Left lung (tissue), 10 donors: ENCODE data around the gene STIM2. TPM values are rescaled to one million over a fixed set of nuclear protein-coding genes. Genes with fewer than 3 reads are reported as not detected.

Experiments
- ATAC-seq: fragments of 200-7000 bp; cut with Tn5 transposase; one replicate; pipeline ENCODE4 v1.9.1; 2020; ENCODE audit warnings: moderate library complexity
- DNase-seq, 4 donors: peaks; one replicate each; pipeline ENCODE4 v3.0.0-alpha.2; 2013 to 2020
- H3K27ac ChIP-seq, 2 donors: fragments of 200-600 bp; sonication (generic) in 1 of 2; one replicate each; pipeline versions ENCODE4 v1.5.0 to v1.8.0; 2020 to 2021
- H3K27me3 ChIP-seq, 2 donors: fragments of 200-600 bp; sonication (generic) in 1 of 2; one replicate each; pipeline versions ENCODE4 v1.5.0 to v1.8.0; 2020 to 2021
- H3K36me3 ChIP-seq, 2 donors: fragments of 200-600 bp; sonication (generic) in 1 of 2; one replicate each; pipeline versions ENCODE4 v1.5.0 to v1.8.0; 2020 to 2021
- H3K4me1 ChIP-seq, 2 donors: fragments of 200-600 bp; one replicate each; pipeline ENCODE4 v1.8.0; 2021
- H3K4me3 ChIP-seq, 2 donors: fragments of 200-600 bp; sonication (generic) in 1 of 2; one replicate each; pipeline versions ENCODE4 v1.5.0 to v1.8.0; 2020 to 2021; ENCODE audit warnings: mild to moderate bottlenecking in 1 of 2
- H3K9me3 ChIP-seq, 2 donors: fragments of 200-600 bp; sonication (generic) in 1 of 2; one replicate each; pipeline versions ENCODE4 v1.5.0 to v1.8.0; 2020 to 2021
- CTCF ChIP-seq, 2 donors: fragments of 200-600 bp; sonication (generic) in 1 of 2; IDR thresholded peaks; one replicate each; pipeline versions ENCODE4 v1.5.0 to v1.8.0; 2021; ENCODE audit warnings: antibody characterized with exemption in 2 of 2
- intact Hi-C, 2 donors: fragments of 100-400 bp; cut with DNase I; formaldehyde crosslinking; loops; one replicate each; pipeline versions ENCODE4 v1.11.2 to v1.14.2; 2022
- polyA plus RNA-seq, 6 donors: library from polyadenylated mRNA; unstranded; fragments of 120-200 nt; gene quantifications; one replicate each; pipeline ENCODE4 v1.2.1, GENCODE V29; 2013; ENCODE audit not compliant: insufficient read length in 6 of 6
- total RNA-seq, 2 donors: library from RNA; stranded (reverse); fragmentation: NEBNext Ultra II Directional; extraction: Animal tissue kit (Norgen Biotek cat#: 25700); gene quantifications; one replicate each; pipeline ENCODE4 v1.2.1, GENCODE V29; 2021
- donor health status: DM: no; HTN: yes; CAD: no.
- donor health status: DM: no; HTN: no; CAD: no.

The STIM2 gene
- total and polyA plus RNA-seq, 8 donors = 29.1 to 62.7 (median 53.2) TPM

- Histone ChIP-seq H3K36me3 (no peaks in the 10 kb centered on the region), H3K9me3 (no peaks in the 10 kb centered on the region), H3K27me3 (no peaks in the 10 kb centered on the region), H3K27ac (peak overlapping the region; percentile 96 to 97), H3K4me3 (peak overlapping the region; percentile 68 to 81), H3K4me1 (peaks cover 21 to 28% of the 10 kb centered on the region in 2 donors)
- no peak for TF ChIP-seq CTCF (IDR thresholded peaks at IDR 0.05)
- intact Hi-C loops = no loop called here
- DNase-seq (no peak), ATAC-seq (no peak)
Measured at GRCh38 chr4:26856906-26857277, 3.7 kb upstream of the STIM2 start.

GRCh38 chr4:26857278-26858034 is 3.2 kb upstream of the STIM2 start:
- DNase-seq (peak; percentile 76 to 98 (median 92)), ATAC-seq (peak; percentile 68)
- H3K27me3 ChIP-seq = no peaks in the 10 kb centered on the region
- intact Hi-C loops = no loop called here
- TF ChIP-seq CTCF (IDR thresholded peaks at IDR 0.05) = peak in 1 of 2 donors; percentile 41
- H3K4me1 ChIP-seq = peaks cover 21 to 34% of the 10 kb centered on the region in 2 donors
- no peaks in the 10 kb centered on the region for H3K9me3 ChIP-seq
- peak overlapping the region; percentile 96 to 97 for H3K27ac ChIP-seq
- H3K4me3 ChIP-seq = peak overlapping the region; percentile 68 to 81
- no peaks in the 10 kb centered on the region for H3K36me3 ChIP-seq

GRCh38 chr4:26858035-26858918 is 2.4 kb upstream of the STIM2 start:
- Histone ChIP-seq H3K9me3 (no peaks in the 10 kb centered on the region), H3K4me3 (peak overlapping the region; percentile 68 to 81), H3K4me1 (peaks cover 21 to 42% of the 10 kb centered on the region in 2 donors), H3K27me3 (no peaks in the 10 kb centered on the region), H3K36me3 (no peaks in the 10 kb centered on the region), H3K27ac (peak overlapping the region; percentile 96 to 97)
- no peak for TF ChIP-seq CTCF (IDR thresholded peaks at IDR 0.05)
- intact Hi-C loops = no loop called here
- DNase-seq = no peak
- no peak for ATAC-seq

GRCh38 chr4:26858947-26859401 is 1.7 kb upstream of the STIM2 start:
- Histone ChIP-seq H3K4me3 (peak overlapping the region; percentile 68 to 81), H3K9me3 (no peaks in the 10 kb centered on the region), H3K27me3 (no peaks in the 10 kb centered on the region), H3K27ac (peak overlapping the region; percentile 96 to 97), H3K4me1 (peaks cover 21 to 49% of the 10 kb centered on the region in 2 donors), H3K36me3 (no peaks in the 10 kb centered on the region)
- TF ChIP-seq CTCF (IDR thresholded peaks at IDR 0.05) = no peak
- no peak for DNase-seq
- peak; percentile 3 for ATAC-seq
- intact Hi-C loops = no loop called here

GRCh38 chr4:26859762-26860156 is 882 bp upstream of the STIM2 start:
- H3K4me3 ChIP-seq = peak overlapping the region; percentile 73 to 81
- intact Hi-C loops = loop anchor here in 1 of 2 donors (10.0 kb wide), 1 partner anchor 145 kb away; no protein-coding TSS in a partner anchor
- H3K27me3 ChIP-seq = no peaks in the 10 kb centered on the region
- peaks cover 21 to 57% of the 10 kb centered on the region in 2 donors for H3K4me1 ChIP-seq
- TF ChIP-seq CTCF (IDR thresholded peaks at IDR 0.05) = no peak
- ATAC-seq (no peak), DNase-seq (no peak)
- H3K27ac ChIP-seq = peak overlapping the region; percentile 96 to 97
- no peaks in the 10 kb centered on the region for H3K9me3 ChIP-seq
- no peaks in the 10 kb centered on the region for H3K36me3 ChIP-seq
